Type B pancreatic cell (in vitro differentiated cells): ENCODE results near the gene B3GALNT1. TPM values are rescaled to one million over a fixed set of nuclear protein-coding genes. Genes with fewer than 3 reads are reported as not detected.

ENCODE experiments used
- DNase-seq: peaks from one replicate; pipeline ENCODE4 v3.0.0; 2021; ENCODE audit warnings: mixed read lengths; ENCODE audit not compliant: unreplicated experiment; ENCODE audit errors: extremely low spot score
- H3K27ac Mint-ChIP-seq: 2 replicates; pipeline ENCODE4 v1.8.0; 2021; ENCODE audit warnings: mild to moderate bottlenecking, mixed read lengths
- H3K27me3 Mint-ChIP-seq: 2 replicates; pipeline ENCODE4 v1.8.0; 2021; ENCODE audit warnings: mixed read lengths
- H3K36me3 Mint-ChIP-seq: 2 replicates; pipeline ENCODE4 v1.8.0; 2021; ENCODE audit warnings: mixed read lengths
- H3K4me1 Mint-ChIP-seq: one replicate; pipeline ENCODE4 v1.8.0; 2021; ENCODE audit warnings: mixed read lengths; ENCODE audit not compliant: unreplicated experiment
- H3K4me3 Mint-ChIP-seq: 2 replicates; pipeline ENCODE4 v1.8.0; 2021; ENCODE audit warnings: mild to moderate bottlenecking, mixed read lengths
- H3K9me3 Mint-ChIP-seq: 2 replicates; pipeline ENCODE4 v1.8.0; 2021; ENCODE audit warnings: mixed read lengths
- CTCF ChIP-seq: fragments of 200-600 bp; sonication (generic); conservative IDR thresholded peaks from 2 replicates; pipeline ENCODE4 v1.5.0; 2021; ENCODE audit warnings: antibody characterized with exemption, mild to moderate bottlenecking
- total RNA-seq: library from RNA; stranded (reverse); gene quantifications from 2 replicates; pipeline ENCODE4 v1.2.1, GENCODE V29; 2021; ENCODE audit warnings: low replicate concordance

B3GALNT1 gene
- total RNA-seq, 1 donor from 2014 or later = 19.6 TPM

- H3K27ac Mint-ChIP-seq = no peak overlapping the region
- TF ChIP-seq CTCF = no peak
- no peaks in the 10 kb centered on the region for H3K9me3 Mint-ChIP-seq
- peaks cover 29% of the 10 kb centered on the region for H3K27me3 Mint-ChIP-seq
- H3K4me1 Mint-ChIP-seq = peaks cover 12% of the 10 kb centered on the region
- no peak overlapping the region for H3K4me3 Mint-ChIP-seq
- H3K36me3 Mint-ChIP-seq = peaks cover 6% of the 10 kb centered on the region
- no peak for DNase-seq
These were observed 3.7 kb upstream of the B3GALNT1 start for GRCh38 chr3:161108840-161109239.

GRCh38 chr3:161107311-161107710 is 2.2 kb upstream of the B3GALNT1 start:
- Mint-ChIP-seq H3K27me3 (peaks cover 32% of the 10 kb centered on the region), H3K4me3 (peak overlapping the region; percentile 38), H3K36me3 (peaks cover 10% of the 10 kb centered on the region), H3K27ac (peak overlapping the region; percentile 46), H3K9me3 (no peaks in the 10 kb centered on the region), H3K4me1 (peaks cover 12% of the 10 kb centered on the region)
- no peak for TF ChIP-seq CTCF
- DNase-seq = no peak

- Mint-ChIP-seq H3K27me3 (peaks cover 36% of the 10 kb centered on the region), H3K27ac (peak overlapping the region; percentile 84), H3K9me3 (no peaks in the 10 kb centered on the region), H3K4me3 (peak overlapping the region; percentile 93), H3K36me3 (peaks cover 33% of the 10 kb centered on the region), H3K4me1 (peaks cover 12% of the 10 kb centered on the region)
- DNase-seq = no peak
- no peak for TF ChIP-seq CTCF
These were observed 1.3 kb downstream of the B3GALNT1 start for GRCh38 chr3:161103776-161104385.

- Mint-ChIP-seq H3K4me1 (peaks cover 12% of the 10 kb centered on the region), H3K4me3 (no peak overlapping the region), H3K27me3 (peaks cover 31% of the 10 kb centered on the region), H3K36me3 (peaks cover 33% of the 10 kb centered on the region), H3K27ac (no peak overlapping the region), H3K9me3 (no peaks in the 10 kb centered on the region)
- no peak for TF ChIP-seq CTCF
- no peak for DNase-seq
These were observed 3.5 kb downstream of the B3GALNT1 start for GRCh38 chr3:161101609-161102008.

- Mint-ChIP-seq H3K27me3 (peaks cover 31% of the 10 kb centered on the region), H3K9me3 (no peaks in the 10 kb centered on the region), H3K27ac (no peak overlapping the region), H3K4me3 (no peak overlapping the region), H3K36me3 (peaks cover 33% of the 10 kb centered on the region), H3K4me1 (peaks cover 12% of the 10 kb centered on the region)
- no peak for TF ChIP-seq CTCF
- DNase-seq = no peak
These were observed 4.2 kb downstream of the B3GALNT1 start for GRCh38 chr3:161100994-161101393.
